Stimulated activated naive CD8-positive, alpha-beta T cell treated with anti-CD3 and anti-CD28 coated beads, Interleukin-15, Interleukin-2, amounts not matched to agents 100 ng/mL and 50 ng/mL, for 24 hours (primary cell): Measurements from ENCODE around the gene SYT8.

Experiments used
- H3K27ac Mint-ChIP-seq: one replicate; pipeline ENCODE4 v1.8.0; 2021; ENCODE audit warnings: mild to moderate bottlenecking, mixed read lengths
- H3K27me3 Mint-ChIP-seq: one replicate; pipeline ENCODE4 v1.8.0; 2021; ENCODE audit warnings: mixed read lengths
- H3K36me3 Mint-ChIP-seq: one replicate; pipeline ENCODE4 v1.8.0; 2021; ENCODE audit warnings: low read depth, mixed read lengths
- H3K4me1 Mint-ChIP-seq: one replicate; pipeline ENCODE4 v1.8.0; 2021; ENCODE audit warnings: low read depth, mixed read lengths
- H3K4me3 Mint-ChIP-seq: one replicate; pipeline ENCODE4 v1.8.0; 2021; ENCODE audit warnings: mild to moderate bottlenecking, mixed read lengths
- H3K9me3 Mint-ChIP-seq: one replicate; pipeline ENCODE4 v1.8.0; 2021; ENCODE audit warnings: mixed read lengths

The SYT8 gene

DNA sequence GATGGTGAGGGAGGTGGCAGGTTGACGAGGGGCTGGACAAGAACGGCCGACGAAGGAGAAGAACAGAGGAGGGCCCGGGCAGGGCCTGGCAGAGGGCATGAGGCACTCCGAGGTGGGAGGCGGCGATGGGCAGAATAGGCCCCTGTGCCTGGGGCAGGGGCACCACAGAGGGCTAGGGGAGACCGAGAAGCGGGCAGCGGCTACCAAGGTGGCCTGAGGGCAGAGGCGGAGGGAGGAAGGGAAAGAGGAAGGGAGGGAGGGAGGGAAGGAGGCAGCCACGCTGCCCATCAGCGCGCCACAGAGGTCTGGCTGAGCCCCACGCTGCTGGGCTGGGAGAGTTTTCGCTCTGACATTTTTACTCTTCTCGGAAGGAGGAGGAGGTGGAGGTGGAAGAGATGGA, 29.4 kb downstream of the SYT8 start:
- H3K4me1 Mint-ChIP-seq, result peaks cover 23% of the 10 kb centered on the region
- H3K27me3 Mint-ChIP-seq, result no peaks in the 10 kb centered on the region
- H3K4me3 Mint-ChIP-seq, result no peak overlapping the region
- H3K36me3 Mint-ChIP-seq, result peaks cover 2% of the 10 kb centered on the region
- no peak overlapping the region for H3K27ac Mint-ChIP-seq
- H3K9me3 Mint-ChIP-seq, result no peaks in the 10 kb centered on the region

DNA sequence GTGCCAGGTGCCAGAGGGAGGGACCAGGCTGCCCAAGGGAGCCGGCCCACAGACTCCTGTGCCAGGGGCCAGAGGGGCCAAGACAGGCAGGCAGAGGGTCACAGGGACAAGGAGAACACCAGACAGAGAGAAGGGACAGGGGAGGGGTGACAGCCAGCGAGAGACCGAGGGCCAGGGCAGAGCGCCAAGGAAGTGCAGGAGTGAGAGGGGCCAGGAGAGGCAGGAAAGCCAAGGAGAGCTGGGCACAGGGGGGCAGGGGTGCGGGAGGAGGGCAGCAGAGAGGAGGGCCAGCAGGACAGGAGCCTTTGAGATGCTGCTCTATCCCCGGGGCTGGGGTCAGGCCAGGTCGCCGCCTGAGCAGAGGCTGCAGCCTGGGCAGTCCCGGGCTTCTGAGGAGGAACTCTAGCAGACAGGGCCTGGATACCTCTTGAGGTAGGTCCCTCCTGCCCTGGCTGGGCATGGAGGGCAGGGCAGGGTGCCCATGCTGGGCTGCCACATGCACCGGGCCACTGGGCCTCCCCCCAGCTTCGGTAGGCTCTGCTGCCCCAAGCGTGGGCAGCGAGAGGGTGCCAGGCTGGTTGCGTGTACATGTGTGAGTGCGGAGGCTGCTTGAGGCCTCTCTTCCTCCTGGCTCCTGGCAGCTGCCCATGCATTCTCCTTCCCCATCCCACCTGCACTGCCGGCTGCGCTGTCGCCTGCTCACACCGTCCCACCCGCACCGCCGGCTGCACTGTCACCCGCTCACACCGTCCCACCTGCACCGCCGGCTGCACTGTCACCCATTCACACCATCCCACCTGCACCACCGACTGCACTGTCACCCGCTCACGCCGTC, 30.3 kb downstream of the SYT8 start:
- no peaks in the 10 kb centered on the region for H3K9me3 Mint-ChIP-seq
- H3K36me3 Mint-ChIP-seq, result no peaks in the 10 kb centered on the region
- no peaks in the 10 kb centered on the region for H3K27me3 Mint-ChIP-seq
- no peak overlapping the region for H3K27ac Mint-ChIP-seq
- no peak overlapping the region for H3K4me3 Mint-ChIP-seq
- peaks cover 31% of the 10 kb centered on the region for H3K4me1 Mint-ChIP-seq

DNA sequence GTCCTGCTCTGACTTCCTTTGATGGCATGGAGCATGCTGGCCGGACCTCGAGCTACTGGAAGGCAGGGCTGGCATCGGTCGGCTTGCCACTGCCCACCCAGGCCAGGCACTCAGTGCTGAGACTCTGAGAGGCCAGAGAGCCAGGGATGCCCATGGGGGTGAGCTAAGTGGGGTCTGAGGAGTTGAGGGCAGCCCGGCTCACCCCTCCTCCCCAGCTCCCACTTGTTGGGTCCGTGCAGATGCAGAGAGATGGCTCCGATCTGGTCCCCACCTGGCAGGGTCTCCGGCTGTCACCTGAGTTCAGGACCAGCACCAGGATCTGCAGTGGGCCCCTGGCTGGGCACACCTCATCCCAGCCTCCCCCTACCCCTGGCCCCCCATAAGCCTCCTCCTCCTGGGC, 31.4 kb downstream of the SYT8 start:
- no peak overlapping the region for H3K27ac Mint-ChIP-seq
- no peaks in the 10 kb centered on the region for H3K9me3 Mint-ChIP-seq
- no peak overlapping the region for H3K4me3 Mint-ChIP-seq
- H3K4me1 Mint-ChIP-seq, result peaks cover 43% of the 10 kb centered on the region
- no peaks in the 10 kb centered on the region for H3K36me3 Mint-ChIP-seq
- no peaks in the 10 kb centered on the region for H3K27me3 Mint-ChIP-seq

GRCh38 chr11:1866776-1867175, 32.0 kb downstream of the SYT8 start:
- no peaks in the 10 kb centered on the region for H3K9me3 Mint-ChIP-seq
- H3K4me3 Mint-ChIP-seq, result no peak overlapping the region
- no peak overlapping the region for H3K27ac Mint-ChIP-seq
- no peaks in the 10 kb centered on the region for H3K36me3 Mint-ChIP-seq
- H3K27me3 Mint-ChIP-seq, result no peaks in the 10 kb centered on the region
- peaks cover 46% of the 10 kb centered on the region for H3K4me1 Mint-ChIP-seq

DNA sequence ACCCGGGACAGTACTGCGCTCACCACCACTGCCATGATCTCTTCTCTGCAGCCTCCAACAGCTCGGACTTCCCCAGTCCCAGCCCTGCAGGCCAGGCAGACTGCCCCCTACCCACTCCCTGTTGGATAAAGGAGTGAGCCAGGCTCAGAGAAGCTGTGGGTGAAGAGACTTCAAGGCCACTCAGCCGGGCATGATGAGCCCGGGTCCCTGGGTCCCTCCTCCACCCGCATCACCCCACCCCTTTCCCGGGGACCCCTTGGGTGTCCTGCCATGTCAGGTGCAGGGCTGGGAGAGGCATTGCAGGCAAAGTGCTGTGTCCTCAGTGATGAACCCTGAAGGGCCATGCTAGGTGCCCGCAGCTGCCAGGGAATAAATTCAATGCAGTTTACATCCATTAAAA, 32.6 kb downstream of the SYT8 start:
- no peaks in the 10 kb centered on the region for H3K9me3 Mint-ChIP-seq
- no peaks in the 10 kb centered on the region for H3K36me3 Mint-ChIP-seq
- peaks cover 48% of the 10 kb centered on the region for H3K4me1 Mint-ChIP-seq
- no peak overlapping the region for H3K27ac Mint-ChIP-seq
- H3K4me3 Mint-ChIP-seq, result no peak overlapping the region
- no peaks in the 10 kb centered on the region for H3K27me3 Mint-ChIP-seq

DNA sequence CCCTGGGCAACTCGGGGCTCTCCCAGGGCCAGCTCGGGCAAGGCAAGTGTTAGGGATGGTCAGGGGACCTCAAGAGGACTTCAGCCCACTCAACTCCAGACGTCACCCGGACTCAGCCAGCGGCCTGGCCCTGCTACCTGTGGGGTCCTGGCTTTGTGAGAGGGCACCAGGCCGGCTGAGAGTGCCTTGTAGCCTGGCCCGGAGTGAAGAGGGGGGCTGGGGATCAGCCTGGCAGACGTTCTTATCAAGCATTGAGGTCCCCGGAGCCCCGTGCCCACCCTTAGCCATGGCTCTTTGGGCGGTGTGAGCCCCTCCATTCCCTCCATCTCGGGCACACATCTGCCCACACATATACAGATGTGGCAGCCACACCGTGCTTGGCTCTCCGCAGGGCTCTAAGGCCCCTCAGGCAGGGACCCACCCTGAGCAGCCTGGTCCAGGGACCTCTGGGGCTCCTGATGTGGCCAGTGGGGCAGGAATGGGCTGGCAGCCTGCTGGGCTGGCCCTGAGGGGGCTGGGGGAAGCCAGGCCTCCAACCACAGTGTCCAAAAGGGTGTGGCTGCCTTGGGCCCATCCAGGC, 33.4 kb downstream of the SYT8 start:
- Mint-ChIP-seq H3K4me3 (no peak overlapping the region), H3K36me3 (no peaks in the 10 kb centered on the region), H3K4me1 (peaks cover 48% of the 10 kb centered on the region), H3K27me3 (no peaks in the 10 kb centered on the region), H3K27ac (no peak overlapping the region), H3K9me3 (no peaks in the 10 kb centered on the region)

- H3K4me1 Mint-ChIP-seq, result peaks cover 48% of the 10 kb centered on the region
- H3K36me3 Mint-ChIP-seq, result no peaks in the 10 kb centered on the region
- no peak overlapping the region for H3K4me3 Mint-ChIP-seq
- peak overlapping the region; percentile 8 for H3K27ac Mint-ChIP-seq
- no peaks in the 10 kb centered on the region for H3K9me3 Mint-ChIP-seq
- no peaks in the 10 kb centered on the region for H3K27me3 Mint-ChIP-seq
These were observed 34.0 kb downstream of the SYT8 start for GRCh38 chr11:1868636-1869291.

GRCh38 chr11:1869427-1870325, 34.9 kb downstream of the SYT8 start:
- Mint-ChIP-seq H3K27me3 (no peaks in the 10 kb centered on the region), H3K4me1 (peaks cover 45% of the 10 kb centered on the region), H3K4me3 (no peak overlapping the region), H3K9me3 (no peaks in the 10 kb centered on the region), H3K27ac (peak overlapping the region; percentile 8), H3K36me3 (no peaks in the 10 kb centered on the region)

DNA sequence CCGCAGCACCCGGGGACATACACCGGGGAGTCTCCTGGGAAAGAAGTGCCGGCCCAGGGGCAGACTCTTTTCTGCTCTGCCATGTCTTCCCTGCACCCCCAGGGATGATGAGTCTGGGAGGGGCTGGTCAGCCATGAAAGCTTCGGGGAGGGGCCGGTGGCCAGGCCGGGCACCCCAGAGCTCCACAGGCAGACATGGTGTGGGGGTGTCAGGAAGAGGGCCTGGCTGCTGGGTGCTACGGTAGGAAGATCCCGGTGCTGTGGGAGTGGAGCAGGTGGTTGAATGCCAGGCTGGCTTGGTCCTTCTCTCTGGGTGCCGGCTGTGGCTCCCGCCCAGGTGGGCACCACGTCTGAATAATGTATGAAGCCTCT, 35.5 kb downstream of the SYT8 start:
- Mint-ChIP-seq H3K9me3 (no peaks in the 10 kb centered on the region), H3K27ac (no peak overlapping the region), H3K4me1 (peaks cover 43% of the 10 kb centered on the region), H3K36me3 (no peaks in the 10 kb centered on the region), H3K4me3 (no peak overlapping the region), H3K27me3 (no peaks in the 10 kb centered on the region)

DNA sequence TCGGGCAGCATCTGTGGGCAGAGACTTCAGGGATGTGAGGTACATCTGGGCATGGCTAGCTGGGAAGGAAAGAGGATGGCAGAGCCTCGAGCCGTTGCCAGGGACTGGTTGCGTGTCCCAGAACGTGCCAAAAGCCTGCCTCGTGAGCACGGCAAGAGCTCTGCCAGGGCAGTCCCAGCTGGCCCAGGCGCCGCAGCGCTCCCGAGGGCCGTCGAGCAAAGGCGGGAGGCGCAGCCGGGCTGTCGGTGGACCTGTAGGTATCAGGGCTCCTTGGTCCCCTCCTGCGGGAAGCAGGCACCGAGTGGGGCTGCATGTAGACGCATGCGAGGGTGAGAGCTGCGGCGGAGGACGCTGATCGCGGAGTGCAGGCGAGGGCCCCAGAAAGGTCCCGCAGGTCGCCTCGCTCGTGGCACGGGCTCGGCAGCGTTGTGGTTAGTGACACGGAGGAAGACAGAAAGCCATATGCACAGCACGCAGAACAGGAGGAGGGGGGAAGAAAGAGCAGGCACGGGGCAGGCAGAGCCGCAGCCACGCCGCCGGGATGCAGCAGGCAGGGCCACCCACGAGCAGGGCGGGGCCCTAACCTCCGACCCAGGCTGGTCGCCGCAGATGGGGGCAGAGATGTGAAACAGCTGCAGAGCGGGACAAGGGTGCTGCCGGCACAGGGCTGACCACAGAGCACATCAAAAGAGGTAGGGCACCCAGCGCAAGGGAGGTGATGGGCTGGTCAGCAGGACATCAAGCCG, 36.1 kb downstream of the SYT8 start:
- H3K4me3 Mint-ChIP-seq, result peak overlapping the region; percentile 49
- peaks cover 45% of the 10 kb centered on the region for H3K4me1 Mint-ChIP-seq
- H3K36me3 Mint-ChIP-seq, result no peaks in the 10 kb centered on the region
- no peaks in the 10 kb centered on the region for H3K9me3 Mint-ChIP-seq
- H3K27me3 Mint-ChIP-seq, result no peaks in the 10 kb centered on the region
- H3K27ac Mint-ChIP-seq, result peak overlapping the region; percentile 83

DNA sequence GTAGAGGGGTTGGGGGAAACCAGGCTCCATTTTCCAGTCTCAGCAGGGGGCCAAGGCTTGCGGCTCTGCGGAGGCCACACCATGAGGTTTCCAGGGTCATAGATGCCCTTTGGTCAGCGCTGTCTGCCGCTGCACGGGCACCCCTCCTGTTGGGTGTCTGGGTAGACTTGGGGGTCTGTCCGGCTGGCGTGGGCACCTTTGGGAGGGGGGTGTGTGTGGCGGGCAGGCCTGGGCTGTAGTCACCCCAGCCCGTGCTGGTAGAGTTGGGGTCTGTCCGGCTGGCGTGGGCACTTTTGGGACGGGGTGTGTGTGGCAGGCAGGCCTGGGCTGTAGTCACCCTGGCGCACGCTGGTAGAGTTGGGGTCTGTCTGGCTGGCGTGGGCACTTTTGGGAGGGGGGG, 36.7 kb downstream of the SYT8 start:
- Mint-ChIP-seq H3K4me1 (peaks cover 49% of the 10 kb centered on the region), H3K27me3 (no peaks in the 10 kb centered on the region), H3K36me3 (no peaks in the 10 kb centered on the region), H3K4me3 (no peak overlapping the region), H3K27ac (no peak overlapping the region), H3K9me3 (no peaks in the 10 kb centered on the region)

DNA sequence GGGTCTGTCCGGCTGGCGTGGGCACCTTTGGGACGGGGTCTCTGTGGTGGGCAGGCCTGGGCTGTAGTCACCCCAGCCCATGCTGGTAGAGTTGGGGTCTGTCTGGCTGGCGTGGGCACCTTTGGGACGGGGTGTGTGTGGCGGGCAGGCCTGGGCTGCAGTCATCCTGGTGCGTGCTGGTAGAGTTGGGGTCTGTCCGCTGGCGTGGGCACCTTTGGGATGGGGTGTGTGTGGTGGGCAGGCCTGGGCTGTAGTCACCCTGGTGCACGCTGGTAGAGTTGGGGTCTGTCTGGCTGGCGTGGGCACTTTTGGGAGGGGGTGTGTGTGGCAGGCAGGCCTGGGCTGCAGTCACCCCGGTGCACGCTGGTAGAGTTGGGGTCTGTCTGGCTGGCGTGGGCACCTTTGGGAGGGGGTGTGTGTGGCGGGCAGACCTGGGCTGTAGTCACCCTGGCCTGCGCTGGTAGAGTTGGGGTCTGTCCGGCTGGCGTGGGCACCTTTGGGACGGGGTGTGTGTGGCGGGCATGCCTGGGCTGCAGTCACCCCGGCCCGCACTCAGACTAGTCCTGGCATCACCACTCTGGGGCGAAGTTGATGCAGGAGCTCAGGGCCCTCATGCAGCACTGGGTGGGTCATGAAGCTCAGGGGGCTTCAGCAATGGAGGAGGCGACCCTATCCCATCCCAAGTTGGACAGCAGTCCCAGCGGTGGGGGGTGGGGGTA, 37.6 kb downstream of the SYT8 start:
- H3K9me3 Mint-ChIP-seq, result no peaks in the 10 kb centered on the region
- no peak overlapping the region for H3K4me3 Mint-ChIP-seq
- H3K27ac Mint-ChIP-seq, result no peak overlapping the region
- no peaks in the 10 kb centered on the region for H3K27me3 Mint-ChIP-seq
- H3K4me1 Mint-ChIP-seq, result peaks cover 48% of the 10 kb centered on the region
- H3K36me3 Mint-ChIP-seq, result no peaks in the 10 kb centered on the region

- Mint-ChIP-seq H3K36me3 (no peaks in the 10 kb centered on the region), H3K27me3 (no peaks in the 10 kb centered on the region), H3K4me1 (peaks cover 42% of the 10 kb centered on the region), H3K9me3 (no peaks in the 10 kb centered on the region), H3K4me3 (no peak overlapping the region), H3K27ac (no peak overlapping the region)
These were observed 38.4 kb downstream of the SYT8 start for GRCh38 chr11:1873048-1873812.
